A549 (cell line): ENCODE results near the gene OR4D2. TPM values are rescaled to one million over a fixed set of nuclear protein-coding genes. Genes with fewer than 3 reads are reported as not detected.

Source experiments
- ATAC-seq, 2 experiments: fragments of 200-7000 bp in 1 of 2; fragments of >200 bp in 1 of 2; cut with Nextera tagmentation in 1 of 2; cut with Tn5 transposase in 1 of 2; 3 replicates each; pipeline versions ENCODE4 v1.8.0 to v1.9.1; 2018 to 2020; ENCODE audit warnings: mild to moderate bottlenecking in 1 of 2, moderate library complexity in 1 of 2
- CTCF ChIA-PET: fragments of 300-600 bp; sonication (Branson Sonifier 250); formaldehyde crosslinking; extraction: SDS; loops from one replicate; lab custom pipeline; 2021; ENCODE audit warnings: antibody characterized with exemption, inconsistent platforms; lab: Yijun Ruan, JAX
- POLR2A ChIA-PET: fragments of 350-600 bp; formaldehyde crosslinking; extraction: SDS; loops from one replicate; lab custom pipeline; 2021; ENCODE audit warnings: antibody characterized with exemption, inconsistent platforms; lab: Yijun Ruan, JAX
- DNase-seq, 2 experiments: peaks; one replicate each; pipeline versions ENCODE4 v3.0.0 to v3.0.0-alpha.2; 2011 to 2016; ENCODE audit warnings: low read depth in 1 of 2, low spot score in 1 of 2
- FAIRE-seq: peaks from 2 replicates; lab custom pipeline; 2011; peaks lifted over from hg19 to GRCh38; lab: Jason Lieb, UNC
- H3K27ac ChIP-seq, 2 experiments: fragments of >200 bp; sonication (Bioruptor Twin); formaldehyde crosslinking; 3 replicates each; pipeline ENCODE4 v1.5.1; 2016 to 2017
- H3K4me1 ChIP-seq: fragments of >200 bp; sonication (Bioruptor Twin); formaldehyde crosslinking; 3 replicates; pipeline ENCODE4 v1.6.1; 2016
- H3K4me2 ChIP-seq: fragments of >200 bp; sonication (Bioruptor Twin); formaldehyde crosslinking; 3 replicates; pipeline ENCODE4 v1.6.1; 2016
- H3K4me3 ChIP-seq: fragments of >200 bp; sonication (Bioruptor Twin); formaldehyde crosslinking; 3 replicates; pipeline ENCODE4 v1.5.1; 2016
- H3K9me3 ChIP-seq: fragments of >200 bp; sonication (Bioruptor Twin); formaldehyde crosslinking; 3 replicates; pipeline ENCODE4 v1.6.1; 2016
- ATOH8 ChIP-seq: fragments of 250-450 bp; sonication (Bioruptor Pico); IDR thresholded peaks from 2 replicates; pipeline ENCODE4 v1.5.0; 2020; ENCODE audit warnings: low read depth, mild to moderate bottlenecking, moderate library complexity
- EHF ChIP-seq: fragments of 250-450 bp; sonication (Bioruptor Pico); IDR thresholded peaks from 2 replicates; pipeline ENCODE4 v1.5.0; 2020; ENCODE audit warnings: mild to moderate bottlenecking
- EHMT2 ChIP-seq: fragments of 200-600 bp; sonication (generic); IDR thresholded peaks from 2 replicates; pipeline ENCODE4 v1.6.1; 2016; ENCODE audit warnings: antibody characterized with exemption, low read depth, mild to moderate bottlenecking, moderate library complexity
- HDAC2 ChIP-seq: fragments of 200-600 bp; sonication (generic); IDR thresholded peaks from 2 replicates; pipeline ENCODE4 v1.6.1; 2016
- HOXB5 ChIP-seq: fragments of 250-450 bp; sonication (Bioruptor Pico); IDR thresholded peaks from 2 replicates; pipeline ENCODE4 v1.5.0; 2020; ENCODE audit warnings: mild to moderate bottlenecking, moderate library complexity
- KDM1A ChIP-seq: fragments of 200-600 bp; sonication (generic); IDR thresholded peaks from 2 replicates; pipeline ENCODE4 v1.6.1; 2016; ENCODE audit warnings: low read depth, mild to moderate bottlenecking
- KDM5A ChIP-seq: fragments of 200-600 bp; sonication (generic); IDR thresholded peaks from 2 replicates; pipeline ENCODE4 v1.6.1; 2016; ENCODE audit warnings: antibody characterized with exemption, mild to moderate bottlenecking
- NFE2L2 ChIP-seq: fragments of 150-350 bp; conservative IDR thresholded peaks from 2 replicates; pipeline ENCODE4 v1.6.1; 2014; ENCODE audit warnings: low read length
- NPAS2 ChIP-seq: fragments of 250-450 bp; sonication (Bioruptor Pico); IDR thresholded peaks from 2 replicates; pipeline ENCODE4 v1.8.0; 2022; ENCODE audit warnings: mild to moderate bottlenecking, moderate library complexity, borderline replicate concordance
- PHF8 ChIP-seq: fragments of 200-600 bp; sonication (generic); IDR thresholded peaks from 2 replicates; pipeline ENCODE4 v1.6.1; 2016; ENCODE audit warnings: low read depth, mild to moderate bottlenecking, antibody characterized with exemption, moderate library complexity, borderline replicate concordance
- POLR2A ChIP-seq: IDR thresholded peaks from 2 replicates; pipeline ENCODE4 v1.6.1; 2012; ENCODE audit warnings: mild to moderate bottlenecking, low read length
- POLR2AphosphoS2 ChIP-seq: conservative IDR thresholded peaks from 2 replicates; pipeline ENCODE4 v1.6.1; 2012; ENCODE audit warnings: low read length, improper control_type of control experiment, inconsistent platforms
- RAD21 ChIP-seq, 2 experiments: fragments of >200 bp in 1 of 2; sonication (Bioruptor Twin) in 1 of 2; formaldehyde crosslinking in 1 of 2; IDR thresholded peaks in 1 of 2; conservative IDR thresholded peaks in 1 of 2; 2 replicates in 1 of 2; 3 replicates in 1 of 2; pipeline ENCODE4 v1.6.1; 2012 to 2018; ENCODE audit warnings: inconsistent platforms in 1 of 2
- RARB ChIP-seq: fragments of 250-450 bp; sonication (Bioruptor Pico); IDR thresholded peaks from 2 replicates; pipeline ENCODE4 v1.8.0; 2021; ENCODE audit warnings: mild to moderate bottlenecking, moderate library complexity
- REST ChIP-seq: fragments of 200-600 bp; sonication (generic); IDR thresholded peaks from 2 replicates; pipeline ENCODE4 v1.6.1; 2016; ENCODE audit warnings: antibody characterized with exemption, mild to moderate bottlenecking, moderate library complexity
- RNF2 ChIP-seq: fragments of 200-600 bp; sonication (generic); IDR thresholded peaks from 2 replicates; pipeline ENCODE4 v1.6.1; 2016; ENCODE audit warnings: low read depth, mild to moderate bottlenecking, antibody characterized with exemption, moderate library complexity, borderline replicate concordance
- TP53 ChIP-seq: fragments of 250-450 bp; sonication (Bioruptor Pico); IDR thresholded peaks from 2 replicates; pipeline ENCODE4 v1.5.0; 2021; ENCODE audit warnings: mild to moderate bottlenecking, moderate library complexity
- ZC3H11A ChIP-seq: fragments of 450-650 bp; IDR thresholded peaks from 2 replicates; pipeline ENCODE4 v1.6.1; 2014; ENCODE audit warnings: antibody characterized with exemption, mild to moderate bottlenecking
- ZSCAN20 ChIP-seq: fragments of 250-450 bp; sonication (Bioruptor Pico); IDR thresholded peaks from 2 replicates; pipeline ENCODE4 v1.8.0; 2022; ENCODE audit warnings: mild to moderate bottlenecking, moderate library complexity
- WGBS: methylation state at CpG from one replicate; pipeline ENCODE4 v1.1.6; 2017; ENCODE audit errors: missing lambda C conversion rate; 5-methylcytosine and 5-hydroxymethylcytosine counted together
- polyA plus RNA-seq, 4 experiments: library from polyadenylated mRNA; depleted of rRNA in 3 of 4; stranded (reverse); fragments of >200 nt; fragmentation: RNase III in 1 of 4; extraction: RNeasy Plus Mini Kit Qiagen cat#74134 plus additional on column Dnase treatment in 1 of 4; gene quantifications; 2 replicates in 3 of 4; 3 replicates in 1 of 4; pipeline ENCODE4 v1.2.3, GENCODE V29; 2011 to 2017
- TF ChIP-seq, protein P1 (sequence below): fragments of 150-350 bp; IDR thresholded peaks from 2 replicates; pipeline ENCODE4 v1.6.1; 2014; ENCODE audit warnings: low read depth, mild to moderate bottlenecking, low read length
- TF ChIP-seq, protein P2 (sequence below): fragments of 250-450 bp; sonication (Bioruptor Pico); IDR thresholded peaks from 2 replicates; pipeline ENCODE4 v1.5.0; 2021; ENCODE audit warnings: mild to moderate bottlenecking, moderate library complexity, borderline replicate concordance
- TF ChIP-seq, protein P3 (sequence below): fragments of >200 bp; sonication (Bioruptor Twin); formaldehyde crosslinking; IDR thresholded peaks from 2 replicates; pipeline ENCODE4 v1.6.1; 2016
- TF ChIP-seq, protein P4 (sequence below): IDR thresholded peaks from 2 replicates; pipeline ENCODE4 v1.6.1; 2012; ENCODE audit warnings: low read depth, borderline replicate concordance
- TF ChIP-seq, protein P5 (sequence below): fragments of >200 bp; sonication (Bioruptor Twin); formaldehyde crosslinking; IDR thresholded peaks from 3 replicates; pipeline ENCODE4 v1.5.1; 2016

OR4D2 gene
- polyA plus RNA-seq, 2 of the 4 experiments (the other 2 are of a cell fraction): not detected

- no peak for DNase-seq
- Histone ChIP-seq H3K9me3 (no peaks in the 10 kb centered on the region), H3K4me1 (no peaks in the 10 kb centered on the region), H3K4me2 (no peak overlapping the region), H3K27ac (no peak overlapping the region), H3K4me3 (no peak overlapping the region)
- TF ChIP-seq, protein P1, sequence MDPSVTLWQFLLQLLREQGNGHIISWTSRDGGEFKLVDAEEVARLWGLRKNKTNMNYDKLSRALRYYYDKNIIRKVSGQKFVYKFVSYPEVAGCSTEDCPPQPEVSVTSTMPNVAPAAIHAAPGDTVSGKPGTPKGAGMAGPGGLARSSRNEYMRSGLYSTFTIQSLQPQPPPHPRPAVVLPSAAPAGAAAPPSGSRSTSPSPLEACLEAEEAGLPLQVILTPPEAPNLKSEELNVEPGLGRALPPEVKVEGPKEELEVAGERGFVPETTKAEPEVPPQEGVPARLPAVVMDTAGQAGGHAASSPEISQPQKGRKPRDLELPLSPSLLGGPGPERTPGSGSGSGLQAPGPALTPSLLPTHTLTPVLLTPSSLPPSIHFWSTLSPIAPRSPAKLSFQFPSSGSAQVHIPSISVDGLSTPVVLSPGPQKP: no peak
- TF ChIP-seq NFE2L2: no peak
- no peak for TF ChIP-seq KDM1A
- TF ChIP-seq, protein P2, sequence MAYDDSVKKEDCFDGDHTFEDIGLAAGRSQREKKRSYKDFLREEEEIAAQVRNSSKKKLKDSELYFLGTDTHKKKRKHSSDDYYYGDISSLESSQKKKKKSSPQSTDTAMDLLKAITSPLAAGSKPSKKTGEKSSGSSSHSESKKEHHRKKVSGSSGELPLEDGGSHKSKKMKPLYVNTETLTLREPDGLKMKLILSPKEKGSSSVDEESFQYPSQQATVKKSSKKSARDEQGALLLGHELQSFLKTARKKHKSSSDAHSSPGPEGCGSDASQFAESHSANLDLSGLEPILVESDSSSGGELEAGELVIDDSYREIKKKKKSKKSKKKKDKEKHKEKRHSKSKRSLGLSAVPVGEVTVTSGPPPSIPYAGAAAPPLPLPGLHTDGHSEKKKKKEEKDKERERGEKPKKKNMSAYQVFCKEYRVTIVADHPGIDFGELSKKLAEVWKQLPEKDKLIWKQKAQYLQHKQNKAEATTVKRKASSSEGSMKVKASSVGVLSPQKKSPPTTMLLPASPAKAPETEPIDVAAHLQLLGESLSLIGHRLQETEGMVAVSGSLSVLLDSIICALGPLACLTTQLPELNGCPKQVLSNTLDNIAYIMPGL (CRISPR knock-in tag): no peak
- TF ChIP-seq EHF (CRISPR knock-in tag): no peak
- no peak for TF ChIP-seq PHF8
- no peak for TF ChIP-seq EHMT2
- no peak for TF ChIP-seq ZC3H11A
- TF ChIP-seq, protein P3, sequence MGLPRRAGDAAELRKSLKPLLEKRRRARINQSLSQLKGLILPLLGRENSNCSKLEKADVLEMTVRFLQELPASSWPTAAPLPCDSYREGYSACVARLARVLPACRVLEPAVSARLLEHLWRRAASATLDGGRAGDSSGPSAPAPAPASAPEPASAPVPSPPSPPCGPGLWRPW: no peak
- TF ChIP-seq, protein P4, sequence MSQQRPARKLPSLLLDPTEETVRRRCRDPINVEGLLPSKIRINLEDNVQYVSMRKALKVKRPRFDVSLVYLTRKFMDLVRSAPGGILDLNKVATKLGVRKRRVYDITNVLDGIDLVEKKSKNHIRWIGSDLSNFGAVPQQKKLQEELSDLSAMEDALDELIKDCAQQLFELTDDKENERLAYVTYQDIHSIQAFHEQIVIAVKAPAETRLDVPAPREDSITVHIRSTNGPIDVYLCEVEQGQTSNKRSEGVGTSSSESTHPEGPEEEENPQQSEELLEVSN: no peak
- TF ChIP-seq HOXB5: no peak
- no peak for TF ChIP-seq RAD21 (conservative IDR thresholded peaks at IDR 0.05 in 1 of 2, IDR thresholded peaks at IDR 0.05 in 1 of 2)
- TF ChIP-seq POLR2AphosphoS2: no peak
- no peak for TF ChIP-seq RARB
- no peak for TF ChIP-seq KDM5A
- no peak for TF ChIP-seq HDAC2
- no peak for FAIRE-seq
- POLR2A ChIA-PET: no interaction called here
- no peak for ATAC-seq
- CTCF ChIA-PET: interaction anchor here (1.3 to 5.7 kb wide), 4 partner anchors 13 to 47 kb away, joined by 3 to 55 read pairs (median 18); partner anchors contain the start of genes EPX and MKS1
- WGBS: 46% methylated on average over 7 of the region's 7 CpGs
These were observed 36.1 kb downstream of the OR4D2 start for GRCh38 chr17:58202859-58203258.

GRCh38 chr17:58204796-58205195 is 38.0 kb downstream of the OR4D2 start:
- Histone ChIP-seq H3K4me3 (no peak overlapping the region), H3K4me2 (no peak overlapping the region), H3K27ac (no peak overlapping the region), H3K9me3 (no peaks in the 10 kb centered on the region), H3K4me1 (no peaks in the 10 kb centered on the region)
- ChIA-PET POLR2A (no interaction called here), CTCF (interaction anchor here (1.5 to 2.4 kb wide), 2 partner anchors 10 to 14 kb away, joined by 4 to 8 read pairs; no protein-coding TSS in a partner anchor)
- no peak for ATAC-seq
- DNase-seq: no peak
- FAIRE-seq: no peak
- 75% methylated on average over 5 of the region's 5 CpGs for WGBS
- TF ChIP-seq PHF8: no peak
- TF ChIP-seq, protein P2 (CRISPR knock-in tag): no peak
- TF ChIP-seq REST: no peak
- TF ChIP-seq, protein P5, sequence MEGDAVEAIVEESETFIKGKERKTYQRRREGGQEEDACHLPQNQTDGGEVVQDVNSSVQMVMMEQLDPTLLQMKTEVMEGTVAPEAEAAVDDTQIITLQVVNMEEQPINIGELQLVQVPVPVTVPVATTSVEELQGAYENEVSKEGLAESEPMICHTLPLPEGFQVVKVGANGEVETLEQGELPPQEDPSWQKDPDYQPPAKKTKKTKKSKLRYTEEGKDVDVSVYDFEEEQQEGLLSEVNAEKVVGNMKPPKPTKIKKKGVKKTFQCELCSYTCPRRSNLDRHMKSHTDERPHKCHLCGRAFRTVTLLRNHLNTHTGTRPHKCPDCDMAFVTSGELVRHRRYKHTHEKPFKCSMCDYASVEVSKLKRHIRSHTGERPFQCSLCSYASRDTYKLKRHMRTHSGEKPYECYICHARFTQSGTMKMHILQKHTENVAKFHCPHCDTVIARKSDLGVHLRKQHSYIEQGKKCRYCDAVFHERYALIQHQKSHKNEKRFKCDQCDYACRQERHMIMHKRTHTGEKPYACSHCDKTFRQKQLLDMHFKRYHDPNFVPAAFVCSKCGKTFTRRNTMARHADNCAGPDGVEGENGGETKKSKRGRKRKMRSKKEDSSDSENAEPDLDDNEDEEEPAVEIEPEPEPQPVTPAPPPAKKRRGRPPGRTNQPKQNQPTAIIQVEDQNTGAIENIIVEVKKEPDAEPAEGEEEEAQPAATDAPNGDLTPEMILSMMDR: no peak
- no peak for TF ChIP-seq TP53 (CRISPR knock-in tag)
- TF ChIP-seq RARB: no peak
- no peak for TF ChIP-seq NPAS2
- no peak for TF ChIP-seq RNF2
- TF ChIP-seq ATOH8 (CRISPR knock-in tag): no peak
- no peak for TF ChIP-seq ZSCAN20 (CRISPR knock-in tag)
- no peak for TF ChIP-seq POLR2A
- no peak for TF ChIP-seq EHF (CRISPR knock-in tag)
